ENCODE results near the gene ACOXL. TPM values are rescaled to one million over a fixed set of nuclear protein-coding genes. Genes with fewer than 3 reads are reported as not detected.

ACOXL gene
- total and polyA plus RNA-seq, 10 of the 15 experiments (the other 5 are each of a cell fraction or from before 2014, with no cell fraction given) = 0.05 to 1.3 (median 0.71) TPM

- Histone ChIP-seq H4K20me1 (ENCODE audit: control insufficient read depth, insufficient read depth) (no peaks in the 10 kb centered on the region), H3K4me3 (no peak overlapping the region), H3K4me2 (ENCODE audit: control insufficient read depth, insufficient read depth) (peak overlapping the region; percentile 17; the same call in 1 of the 2 replicates), H3K9ac (ENCODE audit: control insufficient read depth, insufficient read depth, low read length) (no peak overlapping the region; the same call in 1 of the 2 replicates), H3K27ac (ENCODE audit: control insufficient read depth, insufficient read depth) (no peak overlapping the region), H3K4me1 (ENCODE audit: control insufficient read depth, insufficient read depth, low read length) (peaks cover 46% of the 10 kb centered on the region), H3K79me2 (ENCODE audit: control insufficient read depth, insufficient read depth, low read length) (no peaks in the 10 kb centered on the region), H2AFZ (ENCODE audit: control insufficient read depth, low read depth, low read length) (no peak overlapping the region), H3K9me3 (replicated peaks; ENCODE audit: control insufficient read depth, insufficient read depth, low read length) (peaks cover 5% of the 10 kb centered on the region), H3K27me3 (replicated peaks in 1 of 2; ENCODE audit: control insufficient read depth in 2 of 2, insufficient read depth in 2 of 2, low read length in 1 of 2) (no peaks in the 10 kb centered on the region; a peak in 1 of 4 replicates), H3K36me3 (ENCODE audit: control insufficient read depth in 2 of 2, insufficient read depth in 2 of 2, low read length in 1 of 2) (no peaks in the 10 kb centered on the region)
- no TSS peak for BruUV-seq (replicated peaks)
- no peak for TF ChIP-seq MEF2A (IDR thresholded peaks at IDR 0.05; ENCODE audit: insufficient read depth, low read depth, low read length)
- TF ChIP-seq HDGF (IDR thresholded peaks at IDR 0.05) = no peak
- TF ChIP-seq TARDBP (IDR thresholded peaks at IDR 0.05; ENCODE audit: borderline replicate concordance) = no peak
- no peak for TF ChIP-seq YY1 (IDR thresholded peaks at IDR 0.05; ENCODE audit: low read depth, low read length)
- no peak for TF ChIP-seq ESRRA (IDR thresholded peaks at IDR 0.05; ENCODE audit: low read length)
- TF ChIP-seq BHLHE40 (IDR thresholded peaks at IDR 0.05; ENCODE audit: borderline replicate concordance in 1 of 2, low read depth in 2 of 2, low read length in 1 of 2) = no peak
- TF ChIP-seq EGR1 (IDR thresholded peaks at IDR 0.05; ENCODE audit: borderline replicate concordance in 1 of 2, low read depth in 2 of 2, low read length in 2 of 2) = no peak
- TF ChIP-seq SREBF2 (IDR thresholded peaks at IDR 0.05; ENCODE audit: low read length) = no peak
- no peak for TF ChIP-seq PBX3 (IDR thresholded peaks at IDR 0.05; ENCODE audit: insufficient replicate concordance, low read depth, low read length)
- no peak for TF ChIP-seq ZNF687 (IDR thresholded peaks at IDR 0.05)
- TF ChIP-seq ZNF592 (IDR thresholded peaks at IDR 0.05) = no peak
- no peak for TF ChIP-seq TCF3 (IDR thresholded peaks at IDR 0.05; ENCODE audit: borderline replicate concordance, insufficient read depth, low read depth, low read length)
- CTCF ChIA-PET = interaction anchor here (1.0 to 3.3 kb wide), 3 partner anchors 12 to 177 kb away, joined by 3 to 11 read pairs (median 6); no protein-coding TSS in a partner anchor
- ATAC-seq (no peak), DNase-seq (ENCODE audit: low read depth, low spot score) (no peak), FAIRE-seq (no peak)
- POLR2A ChIA-PET = no interaction called here
- RAD21 ChIA-PET (ENCODE audit: unreplicated experiment) = no interaction called here
- SMC1A ChIA-PET (ENCODE audit: uncharacterized antibody, unreplicated experiment) = interaction anchor here (0.9 to 1.6 kb wide), 2 partner anchors 15 to 19 kb away, joined by 3 to 4 read pairs; no protein-coding TSS in a partner anchor
- intact Hi-C loops (cut with micrococcal nuclease; ENCODE audit: unreplicated experiment) = loop anchor here (5.0 kb wide), 1 partner anchor 228 kb away; no protein-coding TSS in a partner anchor
- in situ Hi-C loops (cut with MboI) = loop anchor here (25.0 kb wide), 1 partner anchor 338 kb away; no protein-coding TSS in a partner anchor
- 46% methylated on average over 17 of the region's 17 CpGs for WGBS (ENCODE audit: insufficient coverage, insufficient replicate concordance, low lambda C conversion rate, missing lambda C conversion rate)
Observed at GRCh38 chr2:110873597-110874452, 141.5 kb downstream of the ACOXL start.

All from GM12878 (cell line).